Esophagus muscularis mucosa (tissue), 4 donors: ENCODE results near the gene TPP2.

Experiments used
- EP300 ChIP-seq: sonication (generic); formaldehyde crosslinking; IDR thresholded peaks from one replicate; pipeline ENCODE4 v1.6.1; 2017; ENCODE audit warnings: antibody characterized with exemption
- POLR2A ChIP-seq: fragments of 450-650 bp; IDR thresholded peaks from one replicate; pipeline ENCODE4 v1.6.1; 2017; ENCODE audit warnings: antibody characterized with exemption, moderate library complexity, mild to moderate bottlenecking, low read depth
- POLR2AphosphoS5 ChIP-seq, 2 donors: sonication (generic); formaldehyde crosslinking; IDR thresholded peaks; one replicate each; pipeline ENCODE4 v1.6.1; 2017; ENCODE audit warnings: antibody characterized with exemption in 2 of 2
- TF ChIP-seq, protein P1 (sequence below), 3 experiments: fragments of 200-600 bp in 2 of 3; fragments of 450-650 bp in 1 of 3; sonication (generic) in 2 of 3; IDR thresholded peaks; one replicate each; pipeline ENCODE4 v1.5.1; 2017 to 2019; ENCODE audit warnings: antibody characterized with exemption in 3 of 3, mild to moderate bottlenecking in 2 of 3, moderate library complexity in 1 of 3

DNA sequence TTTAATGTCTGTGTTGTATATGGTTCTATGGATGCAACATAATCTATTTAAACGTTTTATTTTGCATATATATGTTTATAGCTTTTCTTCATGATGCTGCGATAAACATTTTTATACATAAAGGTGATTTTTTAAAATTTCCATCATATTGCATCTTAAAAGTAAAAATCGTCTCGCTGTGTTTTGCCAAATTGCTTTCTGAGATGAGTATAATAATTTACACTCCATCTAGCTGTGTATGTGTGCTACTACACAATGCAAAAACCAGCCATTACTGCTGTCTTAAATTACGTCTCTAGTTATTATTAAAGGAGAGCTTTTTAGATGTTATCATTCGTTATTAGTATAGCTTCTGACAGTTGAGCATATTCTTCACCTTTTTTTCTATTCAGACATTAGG is 60.8 kb downstream of the TPP2 start:
- TF ChIP-seq POLR2A: no peak
- TF ChIP-seq, protein P1, sequence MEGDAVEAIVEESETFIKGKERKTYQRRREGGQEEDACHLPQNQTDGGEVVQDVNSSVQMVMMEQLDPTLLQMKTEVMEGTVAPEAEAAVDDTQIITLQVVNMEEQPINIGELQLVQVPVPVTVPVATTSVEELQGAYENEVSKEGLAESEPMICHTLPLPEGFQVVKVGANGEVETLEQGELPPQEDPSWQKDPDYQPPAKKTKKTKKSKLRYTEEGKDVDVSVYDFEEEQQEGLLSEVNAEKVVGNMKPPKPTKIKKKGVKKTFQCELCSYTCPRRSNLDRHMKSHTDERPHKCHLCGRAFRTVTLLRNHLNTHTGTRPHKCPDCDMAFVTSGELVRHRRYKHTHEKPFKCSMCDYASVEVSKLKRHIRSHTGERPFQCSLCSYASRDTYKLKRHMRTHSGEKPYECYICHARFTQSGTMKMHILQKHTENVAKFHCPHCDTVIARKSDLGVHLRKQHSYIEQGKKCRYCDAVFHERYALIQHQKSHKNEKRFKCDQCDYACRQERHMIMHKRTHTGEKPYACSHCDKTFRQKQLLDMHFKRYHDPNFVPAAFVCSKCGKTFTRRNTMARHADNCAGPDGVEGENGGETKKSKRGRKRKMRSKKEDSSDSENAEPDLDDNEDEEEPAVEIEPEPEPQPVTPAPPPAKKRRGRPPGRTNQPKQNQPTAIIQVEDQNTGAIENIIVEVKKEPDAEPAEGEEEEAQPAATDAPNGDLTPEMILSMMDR (IDR thresholded peaks at IDR 0.05): peak in 2 of 3 experiments; percentile 10 to 34
- no peak for TF ChIP-seq POLR2AphosphoS5 (IDR thresholded peaks at IDR 0.05)
- no peak for TF ChIP-seq EP300
